Measurements from ENCODE around the gene UBD.
A peak's percentile ranks its signal among the peaks of the same experiment; 100 is the strongest.

UBD gene
- total RNA-seq = 0 to 0.11 (median 0) reads per million in 18 experiments

- DNase-seq = no peak
Observed at GRCh38 chr6:29559524-29560287, at the start of gene UBD. Gene UBD, minus strand, starts transcription at chr6:29559732. Its CDS starts 31 bp downstream, at chr6:29559701.

- no peak for DNase-seq
Observed at GRCh38 chr6:29608131-29608530, 48.6 kb upstream of the UBD start.

GRCh38 chr6:29603930-29604329, 44.4 kb upstream of the UBD start:
- no peak for DNase-seq

GRCh38 chr6:29603456-29603855, 43.9 kb upstream of the UBD start:
- no peak for DNase-seq

GRCh38 chr6:29602564-29603361, 43.2 kb upstream of the UBD start:
- no peak for DNase-seq

- no peak for DNase-seq
Observed at GRCh38 chr6:29598172-29598747, 38.7 kb upstream of the UBD start.

GRCh38 chr6:29597184-29597583, 37.7 kb upstream of the UBD start:
- DNase-seq = no peak

GRCh38 chr6:29596381-29596900, 36.9 kb upstream of the UBD start:
- no peak for DNase-seq

GRCh38 chr6:29593199-29593855, 33.8 kb upstream of the UBD start:
- DNase-seq = no peak

GRCh38 chr6:29591677-29592076, 32.1 kb upstream of the UBD start:
- DNase-seq = no peak

- no peak for DNase-seq
Observed at GRCh38 chr6:29590218-29590808, 30.8 kb upstream of the UBD start.

GRCh38 chr6:29589423-29590048, 30.0 kb upstream of the UBD start:
- peak; percentile 35 to 49 for DNase-seq

- DNase-seq = no peak
Observed at GRCh38 chr6:29584821-29585220, 25.3 kb upstream of the UBD start, which contains the start of gene OR2H2. Gene OR2H2, plus strand, starts transcription at chr6:29585121. Its CDS starts 2,824 bp downstream, at chr6:29587945.

- no peak for DNase-seq
Observed at GRCh38 chr6:29577544-29577943, 18.0 kb upstream of the UBD start.

- DNase-seq = no peak
Observed at GRCh38 chr6:29576056-29576455, 16.5 kb upstream of the UBD start.

- DNase-seq = no peak
Observed at GRCh38 chr6:29567991-29568390, 8.5 kb upstream of the UBD start.

- no peak for DNase-seq
Observed at GRCh38 chr6:29567541-29567940, 8.0 kb upstream of the UBD start.

- DNase-seq = no peak
Observed at GRCh38 chr6:29566856-29567255, 7.3 kb upstream of the UBD start.

- no peak for DNase-seq
Observed at GRCh38 chr6:29564875-29565274, 5.3 kb upstream of the UBD start.

GRCh38 chr6:29563435-29563965, 4.0 kb upstream of the UBD start:
- no peak for DNase-seq

GRCh38 chr6:29561606-29562181, 2.2 kb upstream of the UBD start:
- no peak for DNase-seq

Data from inflammatory macrophage (primary cell).